ENCODE results near the gene CDK2. TPM values are rescaled to one million over a fixed set of nuclear protein-coding genes. Genes with fewer than 3 reads are reported as not detected.
A peak's percentile ranks its signal among the peaks of the same experiment; 100 is the strongest.
"Not testable (repeated sequence)": the region's sequence is repeated elsewhere in the genome, so short reads cannot be mapped to it uniquely, and the experiment has no call there.

Gene CDK2
- total RNA-seq = 10 to 100 TPM in 4 of 8 experiments, 1 to 10 TPM in 4; 6.0 to 43.0 (median 15.8) TPM

- in situ Hi-C loops (cut with MboI; ENCODE audit: low pct_unique_long_range_greater_than_20kb in 2 of 9, low sequenced_read_pairs in 9 of 9, unreplicated experiment in 9 of 9) = no loop called here
- WGBS, 10 experiments = 0 to 6% (median 0%) methylated on average over 1 to 10 of the region's 45 CpGs; no CpG with 5 or more reads in 3 of the 10 experiments
- ATAC-seq (replicated peaks in 6 of 8) = peak; percentile 94 to 98 (median 96)
- H3K4me1 ChIP-seq (replicated peaks in 1 of 2) = peaks cover 3 to 7% of the 10 kb centered on the region in 2 donors
- no peak within 1 kb of the TSS for H3K27ac ChIP-seq
- H3K4me3 ChIP-seq = peak within 1 kb of the TSS; percentile 45 to 96 (median 77)
Measured at GRCh38 chr12:55966408-55967281, at the start of gene CDK2. TSS of gene CDK2 (plus strand) at chr12:55966830. CDS start at chr12:55967009, 179 bp downstream.

DNA sequence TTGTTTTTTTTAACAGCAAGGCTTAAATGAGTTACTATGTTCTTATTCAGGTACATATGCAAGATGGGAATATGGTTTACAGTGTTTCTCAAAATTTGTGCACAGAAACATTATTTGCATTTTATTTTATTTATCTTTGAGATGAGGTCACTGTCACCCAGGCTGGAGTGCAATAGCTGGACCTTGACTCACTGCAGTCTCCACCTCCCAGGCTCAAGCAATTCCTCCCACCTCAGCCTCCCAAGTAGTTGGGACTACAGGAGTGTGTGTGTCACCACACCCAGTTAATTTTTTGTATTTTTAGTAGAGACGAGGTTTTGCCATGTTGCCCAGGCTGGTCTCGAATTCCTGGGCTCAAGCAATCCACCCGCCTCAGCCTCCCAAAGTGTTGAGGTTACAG lies 47.6 kb upstream of the CDK2 start:
- H3K4me3 ChIP-seq; H3K27ac ChIP-seq; H3K4me1 ChIP-seq (replicated peaks in 1 of 2); in situ Hi-C loops (cut with MboI; ENCODE audit: low pct_unique_long_range_greater_than_20kb in 2 of 9, low sequenced_read_pairs in 9 of 9, unreplicated experiment in 9 of 9): not testable (repeated sequence)
- WGBS, 10 experiments = 14 to 100% (median 80%) methylated on average over 2 to 3 of the region's 3 CpGs; no CpG with 5 or more reads in 4 of the 10 experiments
- peak in 2 of 8 experiments; percentile 92 to 95 for ATAC-seq (replicated peaks in 6 of 8)

DNA sequence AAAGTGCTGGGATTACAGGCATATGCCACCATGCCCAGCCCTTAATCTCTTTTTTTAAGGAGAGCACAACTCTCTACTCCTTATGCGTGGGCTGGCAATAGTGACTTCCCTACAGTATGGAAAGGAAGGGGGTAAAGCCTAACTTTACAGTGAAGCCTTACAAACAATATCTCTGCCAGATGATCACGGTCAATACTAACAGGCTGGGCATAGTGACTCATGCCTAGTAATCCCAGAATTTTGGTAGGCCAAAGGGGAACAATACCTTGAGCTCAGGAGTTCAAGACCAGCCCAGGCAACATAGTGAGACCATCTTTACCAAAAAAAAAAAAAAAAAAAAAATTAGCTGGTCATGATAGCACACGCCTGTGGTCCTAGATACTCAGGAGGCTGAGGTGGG lies 44.5 kb upstream of the CDK2 start:
- Histone ChIP-seq H3K27ac (no peak overlapping the region), H3K4me3 (no peak overlapping the region), H3K4me1 (replicated peaks in 1 of 2) (peaks cover 5 to 8% of the 10 kb centered on the region in 2 donors)
- in situ Hi-C loops (cut with MboI; ENCODE audit: low pct_unique_long_range_greater_than_20kb in 2 of 9, low sequenced_read_pairs in 9 of 9, unreplicated experiment in 9 of 9) = no loop called here
- no peak for ATAC-seq (replicated peaks in 6 of 8)
- WGBS, 10 experiments = 80 to 100% (median 89%) methylated on average over 1 to 2 of the region's 3 CpGs; no CpG with 5 or more reads in 2 of the 10 experiments

DNA sequence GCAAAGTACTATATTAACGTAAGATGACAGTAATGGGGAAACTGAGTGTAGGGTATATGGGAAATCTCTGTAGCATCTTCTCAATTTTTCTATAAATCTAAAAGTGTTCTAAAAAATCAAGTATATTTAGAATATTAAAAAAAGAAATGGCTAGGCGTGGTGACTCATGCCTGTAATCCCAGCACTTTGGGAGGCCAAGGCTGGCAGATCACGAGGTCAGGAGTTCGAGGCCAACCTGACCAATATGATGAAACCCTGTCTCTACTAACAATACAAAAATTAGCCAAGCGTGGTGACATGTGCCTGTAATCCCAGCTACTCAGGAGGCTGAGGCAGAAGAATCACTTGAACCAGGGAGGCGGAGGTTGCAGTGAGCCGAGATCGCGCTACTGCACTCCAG lies 43.0 kb upstream of the CDK2 start:
- 76 to 100% (median 97%) methylated on average over 3 to 9 of the region's 9 CpGs; no CpG with 5 or more reads in 1 of the 10 experiments for WGBS, 10 experiments
- H3K27ac ChIP-seq; H3K4me3 ChIP-seq; in situ Hi-C loops (cut with MboI; ENCODE audit: low pct_unique_long_range_greater_than_20kb in 2 of 9, low sequenced_read_pairs in 9 of 9, unreplicated experiment in 9 of 9); ATAC-seq (replicated peaks in 6 of 8): not testable (repeated sequence)
- H3K4me1 ChIP-seq (replicated peaks in 1 of 2) = peaks cover 7 to 14% of the 10 kb centered on the region in 2 donors

DNA sequence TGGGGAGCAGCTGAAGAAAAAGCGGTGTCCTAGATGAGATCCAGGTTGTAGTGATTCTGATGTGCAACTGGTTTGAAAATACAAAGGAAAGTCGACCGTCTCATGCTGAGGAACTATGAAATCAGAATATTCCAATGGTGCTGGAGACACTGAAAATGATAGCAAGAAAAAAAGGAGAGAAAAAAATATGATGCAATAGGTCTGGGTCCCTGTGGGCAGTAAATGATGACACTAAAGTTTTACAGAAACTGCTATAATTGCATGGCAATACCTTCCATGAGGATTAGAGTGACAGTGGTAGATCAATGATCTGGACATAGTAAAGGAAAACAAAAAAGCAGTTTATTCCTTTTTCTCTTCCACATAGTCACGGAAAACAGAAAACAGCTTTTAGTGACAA lies 41.3 kb upstream of the CDK2 start:
- Histone ChIP-seq H3K4me1 (replicated peaks in 1 of 2) (peaks cover 8 to 15% of the 10 kb centered on the region in 2 donors), H3K4me3 (peak overlapping the region in 4 of 5 donors; percentile 65 to 97 (median 92)), H3K27ac (no peak overlapping the region)
- no peak for ATAC-seq (replicated peaks in 6 of 8)
- in situ Hi-C loops (cut with MboI; ENCODE audit: low pct_unique_long_range_greater_than_20kb in 2 of 9, low sequenced_read_pairs in 9 of 9, unreplicated experiment in 9 of 9) = loop anchor here in 3 of 9 experiments (25.0 kb wide), 1 partner anchor 188 kb away; the partner anchor contains the start of genes CD63 (in 3 of the 3) and GDF11 (in 3 of the 3)
- WGBS, 10 experiments = 48 to 100% (median 83%) methylated on average over 2 to 4 of the region's 4 CpGs

DNA sequence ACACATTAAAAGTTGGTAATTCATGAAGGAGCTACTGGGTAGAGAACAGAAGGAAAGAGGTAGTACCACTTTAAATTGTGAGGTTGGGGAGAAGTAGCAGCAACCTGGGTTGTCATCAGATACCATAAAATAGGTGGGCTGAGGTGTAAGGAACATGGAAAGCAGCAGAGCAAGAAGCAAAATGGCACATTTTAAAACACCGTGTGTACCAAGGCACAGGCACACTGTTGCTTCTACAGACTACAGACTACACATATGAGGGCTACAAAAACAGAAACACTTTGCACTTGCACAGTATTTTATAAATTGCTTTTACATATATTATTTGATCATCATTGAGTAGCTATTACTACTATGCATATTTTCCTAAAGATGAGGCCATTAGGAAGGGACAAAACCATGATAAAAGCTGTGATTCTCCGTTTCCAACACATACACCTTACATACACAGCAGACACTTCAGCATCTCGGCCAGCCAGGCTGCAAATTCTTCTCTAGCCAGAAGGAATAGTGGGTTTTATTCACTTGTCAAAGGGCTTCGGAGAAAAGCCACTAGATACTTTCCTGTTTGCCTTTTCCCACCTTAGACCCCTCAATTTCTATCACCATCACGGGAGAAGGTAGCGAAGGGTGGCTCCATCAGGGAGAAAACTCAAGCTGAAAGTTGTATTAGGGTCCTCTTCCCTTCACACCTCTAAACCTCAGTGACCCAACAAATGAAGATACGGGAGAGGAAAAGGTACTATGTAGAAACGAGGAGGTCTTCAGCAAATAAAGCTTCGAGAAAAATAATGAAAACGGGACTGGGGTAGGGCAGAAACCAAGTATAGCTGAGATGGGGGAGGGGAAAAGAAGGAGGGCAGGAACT lies 40.5 kb upstream of the CDK2 start:
- Histone ChIP-seq H3K27ac (peak overlapping the region; percentile 97), H3K4me3 (peak overlapping the region; percentile 65 to 97 (median 88)), H3K4me1 (replicated peaks in 1 of 2) (peaks cover 15 to 20% of the 10 kb centered on the region in 2 donors)
- 0 to 11% (median 8%) methylated on average over 2 to 10 of the region's 10 CpGs; no CpG with 5 or more reads in 2 of the 10 experiments for WGBS, 10 experiments
- in situ Hi-C loops (cut with MboI; ENCODE audit: low pct_unique_long_range_greater_than_20kb in 2 of 9, low sequenced_read_pairs in 9 of 9, unreplicated experiment in 9 of 9) = loop anchor here in 3 of 9 experiments (25.0 kb wide), 1 partner anchor 189 kb away; the partner anchor contains the start of genes CD63 (in 3 of the 3) and GDF11 (in 3 of the 3)
- ATAC-seq (replicated peaks in 6 of 8) = no peak

- 0% methylated on average over 2 to 7 of the region's 42 CpGs; no CpG with 5 or more reads in 4 of the 10 experiments for WGBS, 10 experiments
- Histone ChIP-seq H3K4me1 (replicated peaks in 1 of 2) (peaks cover 20 to 23% of the 10 kb centered on the region in 2 donors), H3K27ac (peak overlapping the region; percentile 97), H3K4me3 (peak overlapping the region; percentile 65 to 97 (median 88))
- in situ Hi-C loops (cut with MboI; ENCODE audit: low pct_unique_long_range_greater_than_20kb in 2 of 9, low sequenced_read_pairs in 9 of 9, unreplicated experiment in 9 of 9) = loop anchor here in 3 of 9 experiments (25.0 kb wide), 1 partner anchor 190 kb away; the partner anchor contains the start of genes CD63 (in 3 of the 3) and GDF11 (in 3 of the 3)
- ATAC-seq (replicated peaks in 6 of 8) = peak; percentile 39 to 88 (median 80)
Measured at GRCh38 chr12:55926738-55927587, 39.7 kb upstream of the CDK2 start.

DNA sequence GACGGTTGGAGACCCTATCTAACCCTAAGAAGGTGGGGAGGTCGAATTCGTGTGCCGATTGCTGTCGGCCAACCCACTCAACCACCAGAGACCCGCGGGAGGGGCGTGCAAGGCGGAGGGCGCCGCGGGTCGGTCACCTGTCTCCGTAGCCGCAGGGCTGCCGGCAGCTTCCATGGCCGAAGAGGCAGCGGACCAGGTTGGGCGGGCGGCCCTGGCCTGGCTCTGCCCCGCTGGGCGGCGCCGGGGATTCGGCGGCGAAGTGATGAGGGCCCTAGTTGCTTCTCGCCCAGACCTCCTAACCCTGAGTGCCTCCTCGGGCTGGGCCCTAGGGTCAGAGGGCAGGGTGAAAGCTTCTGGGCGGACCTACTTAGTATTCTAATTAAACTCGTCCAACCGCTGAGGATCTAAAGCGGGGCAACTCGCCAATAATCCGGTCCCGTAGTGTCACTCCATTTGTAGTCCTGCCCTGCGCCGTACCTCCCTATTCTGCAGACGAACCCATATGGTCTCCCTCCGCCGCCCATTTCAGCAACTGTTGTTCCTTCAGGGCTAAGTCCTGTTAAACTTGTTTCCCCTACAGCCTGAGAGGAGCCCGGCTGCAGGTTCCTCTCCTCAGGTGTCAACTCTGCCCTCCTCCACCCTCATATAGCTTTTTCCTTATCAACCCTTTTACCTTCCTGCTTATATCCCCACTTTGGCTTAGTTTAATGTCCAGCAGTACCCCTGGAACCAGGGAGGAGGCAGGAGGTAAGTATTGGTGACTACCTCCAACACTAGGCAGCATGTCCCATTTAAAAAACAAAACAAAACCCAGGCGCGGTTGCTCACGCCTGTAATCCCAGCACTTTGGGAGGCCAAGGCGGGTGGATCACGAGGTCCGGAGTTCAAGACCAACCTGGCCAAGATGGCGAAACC lies 38.8 kb upstream of the CDK2 start, which contains the start of gene PYM1:
TSS of gene PYM1 (minus strand) at position 307 of the 915 bp plus-strand sequence. CDS start at position 174, 133 bp downstream.
- peak; percentile 18 to 58 (median 44) for ATAC-seq (replicated peaks in 6 of 8)
- peak within 1 kb of the TSS; percentile 65 to 97 (median 88) for H3K4me3 ChIP-seq
- H3K27ac ChIP-seq = peak within 1 kb of the TSS; percentile 97
- 0 to 27% (median 0%) methylated on average over 2 to 17 of the region's 49 CpGs for WGBS, 10 experiments
- in situ Hi-C loops (cut with MboI; ENCODE audit: low pct_unique_long_range_greater_than_20kb in 2 of 9, low sequenced_read_pairs in 9 of 9, unreplicated experiment in 9 of 9) = loop anchor here in 3 of 9 experiments (25.0 kb wide), 1 partner anchor 191 kb away; the partner anchor contains the start of genes CD63 (in 3 of the 3) and GDF11 (in 3 of the 3)
- H3K4me1 ChIP-seq (replicated peaks in 1 of 2) = peaks cover 23 to 26% of the 10 kb centered on the region in 2 donors

- no peak for ATAC-seq (replicated peaks in 6 of 8)
- in situ Hi-C loops (cut with MboI; ENCODE audit: low pct_unique_long_range_greater_than_20kb in 2 of 9, low sequenced_read_pairs in 9 of 9, unreplicated experiment in 9 of 9) = loop anchor here in 3 of 9 experiments (25.0 kb wide), 1 partner anchor 192 kb away; the partner anchor contains the start of genes CD63 (in 3 of the 3) and GDF11 (in 3 of the 3)
- no peak overlapping the region for H3K4me3 ChIP-seq
- H3K27ac ChIP-seq = no peak overlapping the region
- peaks cover 23 to 26% of the 10 kb centered on the region in 2 donors for H3K4me1 ChIP-seq (replicated peaks in 1 of 2)
- 5 to 100% (median 94%) methylated on average over 1 to 3 of the region's 8 CpGs; no CpG with 5 or more reads in 5 of the 10 experiments for WGBS, 10 experiments
Measured at GRCh38 chr12:55929306-55929791, 37.3 kb upstream of the CDK2 start.

- peak in 5 of 8 experiments; percentile 4 to 39 (median 11) for ATAC-seq (replicated peaks in 6 of 8)
- H3K4me1 ChIP-seq (replicated peaks in 1 of 2) = peaks cover 19 to 20% of the 10 kb centered on the region in 2 donors
- no peak within 1 kb of the TSS for H3K27ac ChIP-seq
- in situ Hi-C loops (cut with MboI; ENCODE audit: low pct_unique_long_range_greater_than_20kb in 2 of 9, low sequenced_read_pairs in 9 of 9, unreplicated experiment in 9 of 9) = loop anchor here in 3 of 9 experiments (25.0 kb wide), 1 partner anchor 194 kb away; the partner anchor contains the start of genes CD63 (in 3 of the 3) and GDF11 (in 3 of the 3)
- 0 to 83% (median 70%) methylated on average over 1 of the region's 3 CpGs; no CpG with 5 or more reads in 6 of the 10 experiments for WGBS, 10 experiments
- peak within 1 kb of the TSS; percentile 44 to 66 (median 53) for H3K4me3 ChIP-seq
Measured at GRCh38 chr12:55930771-55931316, 35.8 kb upstream of the CDK2 start, which contains the start of gene DGKA. TSS of gene DGKA (plus strand) at chr12:55931162. CDS start at chr12:55936504, 5,342 bp downstream.

Measured in motor neuron (in vitro differentiated cells).